ENCODE measurements around the gene OR5B12. TPM values are rescaled to one million over a fixed set of nuclear protein-coding genes. Genes with fewer than 3 reads are reported as not detected.

OR5B12 gene
- not detected for total RNA-seq

GRCh38 chr11:58442136-58442535, at the start of gene OR5B12:
OR5B12 (minus strand) TSS chr11:58442236; CDS start chr11:58440151, 2,085 bp downstream.

GRCh38 chr11:58428021-58428420, 14.0 kb downstream of the OR5B12 start, which contains the start of gene OR5B2:
OR5B2 (minus strand) TSS chr11:58428121; CDS start chr11:58423261, 4,860 bp downstream.

GRCh38 chr11:58406774-58407173, 35.3 kb downstream of the OR5B12 start, which contains the start of gene OR5B3:
OR5B3 (minus strand) TSS chr11:58406874; CDS start chr11:58403409, 3,465 bp downstream.

Other genes starting within 250 kb of the OR5B12 start
- not detected for gene OR1S2, start 238.1 kb downstream of the OR5B12 start, total RNA-seq
- not detected for gene OR1S1, start 229.5 kb downstream of the OR5B12 start, total RNA-seq
- not detected for gene OR10Q1, start 213.3 kb downstream of the OR5B12 start, total RNA-seq
- not detected for gene OR10W1, start 174.0 kb downstream of the OR5B12 start, total RNA-seq
- gene OR5B17, start 83.2 kb downstream of the OR5B12 start, total RNA-seq, result not detected
- gene OR5B3, start 35.4 kb downstream of the OR5B12 start, total RNA-seq, result not detected
- not detected for gene OR5B2, start 14.1 kb downstream of the OR5B12 start, total RNA-seq
- gene OR5B21, start 65.9 kb upstream of the OR5B12 start, total RNA-seq, result not detected
- gene LPXN, start 133.6 kb upstream of the OR5B12 start, total RNA-seq, result 4.4 TPM
- gene ZFP91, start 136.8 kb upstream of the OR5B12 start, total RNA-seq, result 49.5 TPM
- gene CNTF, start 180.4 kb upstream of the OR5B12 start, total RNA-seq, result 5.6 TPM